GM19395 (cell line): ENCODE data around the gene NEDD8.
"Not testable (repeated sequence)": the region's sequence is repeated elsewhere in the genome, so short reads cannot be mapped to it uniquely, and the experiment has no call there.

Experiments used
- ATAC-seq: cut with Tn5 transposase; IDR thresholded peaks from one replicate; pipeline ENCODE4 v1.9.1; 2021; ENCODE audit warnings: mild to moderate bottlenecking, moderate library complexity; ENCODE audit not compliant: unreplicated experiment

The NEDD8 gene

GRCh38 chr14:24249230-24250021 lies 17.3 kb upstream of the NEDD8 start:
- ATAC-seq: no peak

GRCh38 chr14:24247422-24247821 lies 15.3 kb upstream of the NEDD8 start:
- ATAC-seq: no peak

- no peak for ATAC-seq
These were observed 14.6 kb upstream of the NEDD8 start for GRCh38 chr14:24246765-24247212.

GRCh38 chr14:24245350-24245749 lies 13.2 kb upstream of the NEDD8 start:
- not testable (repeated sequence) for ATAC-seq

GRCh38 chr14:24243336-24243836 lies 11.2 kb upstream of the NEDD8 start:
- no peak for ATAC-seq

- peak; percentile 78 for ATAC-seq
These were observed 9.8 kb upstream of the NEDD8 start for GRCh38 chr14:24241829-24242443.

GRCh38 chr14:24240110-24240918 lies 8.1 kb upstream of the NEDD8 start:
- ATAC-seq: no peak

GRCh38 chr14:24238527-24239037 lies 6.4 kb upstream of the NEDD8 start:
- ATAC-seq: no peak

- no peak for ATAC-seq
These were observed 6.0 kb upstream of the NEDD8 start for GRCh38 chr14:24238123-24238522.

- ATAC-seq: no peak
These were observed 5.3 kb upstream of the NEDD8 start for GRCh38 chr14:24237463-24237955.

- no peak for ATAC-seq
These were observed 4.7 kb upstream of the NEDD8 start for GRCh38 chr14:24236689-24237462.

- no peak for ATAC-seq
These were observed 3.9 kb upstream of the NEDD8 start for GRCh38 chr14:24235804-24236688.

- no peak for ATAC-seq
These were observed 2.2 kb upstream of the NEDD8 start for GRCh38 chr14:24234095-24235005.

GRCh38 chr14:24233538-24233866 lies 1.3 kb upstream of the NEDD8 start:
- ATAC-seq: no peak

- ATAC-seq: peak; percentile 69
These were observed 724 bp upstream of the NEDD8 start, which contains the start of gene GMPR2 for GRCh38 chr14:24232645-24233537. Gene GMPR2 (plus strand): TSS chr14:24232929. CDS start chr14:24233254, 325 bp downstream.

- peak; percentile 10 for ATAC-seq
These were observed 675 bp downstream of the NEDD8 start for GRCh38 chr14:24231263-24232120.
